Measurements from ENCODE around the gene VIT. TPM values are rescaled to one million over a fixed set of nuclear protein-coding genes. Genes with fewer than 3 reads are reported as not detected.

VIT gene
- total RNA-seq, 1 donor = under 0.01 TPM

DNA sequence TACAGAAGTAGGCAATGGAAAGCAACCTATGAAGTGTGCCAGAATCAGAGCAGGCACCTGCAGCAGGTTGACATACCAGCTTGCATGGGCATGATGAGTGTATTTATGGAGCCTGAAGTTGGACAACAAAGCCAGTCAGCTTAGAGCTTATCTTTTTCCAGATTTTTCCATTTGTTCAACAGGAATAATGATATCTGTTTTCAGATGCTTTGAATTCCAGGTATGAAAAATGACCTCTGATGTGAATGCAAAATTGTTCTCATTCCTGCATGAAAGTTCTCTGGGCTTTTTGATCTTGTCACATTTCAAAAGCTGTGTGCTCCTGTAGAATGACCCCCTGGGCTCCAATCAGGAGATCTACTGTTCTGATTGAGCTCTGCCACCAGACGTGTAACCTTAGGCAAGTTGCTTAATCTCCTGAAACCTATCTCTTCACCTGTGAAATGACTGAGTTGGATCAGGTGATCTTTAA is 38.2 kb upstream of the VIT start:
- no peak for DNase-seq (ENCODE audit: low read depth)
- TF ChIP-seq CTCF (IDR thresholded peaks at IDR 0.05; ENCODE audit: insufficient read depth, low read depth, low read length) = no peak
- H3K4me3 ChIP-seq (ENCODE audit: low read depth, low read length) = no peak overlapping the region

DNA sequence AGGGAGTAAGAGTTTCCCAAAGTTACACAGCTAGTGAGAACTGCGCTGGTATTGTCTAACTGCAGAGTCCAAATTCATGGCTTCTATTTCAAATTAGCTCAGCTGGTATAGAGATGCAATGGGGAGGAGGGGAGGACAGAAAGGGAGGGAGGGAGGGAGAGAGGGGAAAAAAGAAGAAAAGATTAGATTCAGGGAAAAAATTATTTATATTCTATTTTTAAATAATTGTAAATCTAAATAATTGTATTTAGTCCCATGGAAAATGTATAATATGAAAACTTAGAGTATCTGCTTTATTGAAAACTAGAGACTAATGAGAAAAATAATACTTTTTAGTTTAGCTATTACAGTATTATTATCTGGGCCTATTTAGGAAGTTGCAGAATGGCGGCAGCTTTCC is 37.3 kb upstream of the VIT start:
- no peak for TF ChIP-seq CTCF (IDR thresholded peaks at IDR 0.05; ENCODE audit: insufficient read depth, low read depth, low read length)

DNA sequence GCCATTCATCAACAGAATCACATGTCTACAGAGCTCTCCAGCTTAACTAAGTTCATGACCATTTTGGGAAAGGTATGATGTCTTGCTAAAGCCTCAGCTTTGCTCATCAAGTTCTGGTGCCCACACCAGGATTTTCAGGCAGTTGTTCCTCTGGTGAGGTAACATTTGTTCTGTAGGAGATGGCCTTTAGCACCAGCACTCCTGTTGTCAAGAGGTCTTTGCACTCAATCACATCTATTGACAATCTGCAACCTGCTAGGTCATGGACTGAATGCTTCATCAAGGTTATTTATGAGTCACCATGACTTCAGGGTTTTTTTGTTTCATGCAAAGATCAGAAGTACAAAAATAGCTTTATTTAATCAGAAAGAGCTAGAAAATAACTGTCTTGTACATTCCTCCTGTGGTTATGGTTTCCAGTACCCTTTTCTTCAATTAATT is 36.6 kb upstream of the VIT start:
- DNase-seq (ENCODE audit: low read depth) = no peak
- TF ChIP-seq CTCF (IDR thresholded peaks at IDR 0.05; ENCODE audit: insufficient read depth, low read depth, low read length) = no peak
- no peak overlapping the region for H3K4me3 ChIP-seq (ENCODE audit: low read depth, low read length)

More for the DNA sequence above, 37.3 kb upstream of the VIT start:
- H3K4me3 ChIP-seq (ENCODE audit: low read depth, low read length) = no peak overlapping the region
- DNase-seq (ENCODE audit: low read depth) = no peak

DNA sequence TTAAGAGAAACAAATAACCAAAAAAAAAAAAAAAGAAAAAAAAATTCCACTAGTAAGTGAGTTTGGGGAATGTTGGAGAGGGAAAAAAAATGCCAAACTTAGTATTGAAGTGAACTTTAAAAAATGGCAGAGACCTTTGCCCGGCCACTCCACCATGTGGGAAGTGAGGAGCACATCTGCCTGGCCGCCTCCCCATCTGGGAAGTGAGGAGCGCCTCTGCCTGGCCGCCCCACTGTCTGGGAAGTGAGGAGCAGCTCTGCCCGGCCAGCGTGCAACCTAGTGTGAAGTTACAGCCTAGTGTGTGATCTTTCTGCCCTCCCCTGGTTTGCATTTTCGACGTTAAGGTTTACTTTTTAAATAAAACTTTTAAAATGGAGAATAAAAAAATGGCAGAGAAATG is 33.9 kb upstream of the VIT start:
- no peak for TF ChIP-seq CTCF (IDR thresholded peaks at IDR 0.05; ENCODE audit: insufficient read depth, low read depth, low read length)
- DNase-seq (ENCODE audit: low read depth) = no peak
- H3K4me3 ChIP-seq (ENCODE audit: low read depth, low read length) = no peak overlapping the region

DNA sequence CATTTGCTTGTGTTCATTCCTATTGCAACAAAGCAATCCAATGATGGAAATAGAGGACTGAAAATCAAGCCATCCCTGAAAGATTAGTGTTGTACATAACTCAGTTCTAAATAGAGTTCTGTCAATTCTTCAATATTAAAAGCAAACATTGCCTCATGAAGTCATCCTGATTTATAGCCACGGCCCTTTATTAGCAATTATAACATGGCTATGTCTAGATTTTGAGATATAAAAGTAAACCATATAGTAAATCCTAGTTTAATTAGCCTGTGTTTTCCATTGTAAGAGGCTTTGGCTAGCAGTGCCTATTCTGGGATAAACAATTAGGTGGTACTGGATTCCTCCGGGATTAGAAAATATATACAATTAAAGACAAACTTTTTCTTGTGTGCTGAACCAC is 33.2 kb upstream of the VIT start:
- no peak for DNase-seq (ENCODE audit: low read depth)
- no peak for TF ChIP-seq CTCF (IDR thresholded peaks at IDR 0.05; ENCODE audit: insufficient read depth, low read depth, low read length)
- no peak overlapping the region for H3K4me3 ChIP-seq (ENCODE audit: low read depth, low read length)

DNA sequence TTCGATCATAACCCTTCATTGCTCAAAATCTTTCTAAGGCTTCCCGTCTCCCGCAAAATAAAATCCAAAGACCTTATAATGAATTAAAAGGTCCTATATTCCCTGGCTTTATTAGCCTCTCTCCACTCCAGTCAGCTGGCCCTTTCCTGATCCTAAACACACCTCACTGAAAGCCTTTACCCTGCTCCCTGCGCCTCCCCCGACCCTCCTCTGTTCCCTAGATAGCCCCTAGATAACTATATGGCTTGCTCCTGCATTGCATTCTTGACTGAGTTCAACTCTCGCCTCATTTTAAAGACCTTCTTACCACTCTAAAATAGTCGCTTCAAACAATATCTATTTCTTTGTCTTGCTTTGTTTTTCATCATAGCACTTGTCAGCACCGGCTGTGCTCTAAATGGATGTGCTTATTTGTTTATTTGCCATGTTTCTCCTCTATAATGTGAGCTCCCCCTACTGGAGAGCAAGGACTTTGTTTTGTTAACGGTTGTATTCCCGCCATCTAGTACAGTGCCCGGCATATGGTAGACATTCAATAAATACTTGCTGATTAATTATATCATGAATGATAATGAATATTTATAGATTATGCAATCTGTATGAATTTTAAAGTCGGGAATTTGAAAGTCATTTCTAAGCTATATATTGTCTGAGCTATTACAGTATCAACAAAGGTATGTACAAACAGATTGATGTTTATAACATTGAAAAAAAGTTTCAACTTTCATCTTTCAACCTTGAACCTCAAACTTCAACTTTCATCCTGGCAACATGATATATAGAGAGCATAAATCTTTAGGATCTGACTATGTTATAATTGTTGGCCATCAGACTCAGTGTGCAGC is 32.4 kb upstream of the VIT start:
- peak; percentile 84 for DNase-seq (ENCODE audit: low read depth)
- TF ChIP-seq CTCF (IDR thresholded peaks at IDR 0.05; ENCODE audit: insufficient read depth, low read depth, low read length) = peak; percentile 80
- no peak overlapping the region for H3K4me3 ChIP-seq (ENCODE audit: low read depth, low read length)
